B cell (primary cell): ENCODE measurements around the gene WDR31. TPM values are rescaled to one million over a fixed set of nuclear protein-coding genes. Genes with fewer than 3 reads are reported as not detected.

Experiments
- ATAC-seq: fragments of 200-7000 bp; cut with Tn5 transposase; one replicate; pipeline ENCODE4 v1.10.0; 2021; ENCODE audit warnings: low read depth, mild to moderate bottlenecking, moderate number of reproducible peaks, moderate library complexity
- CTCF ChIA-PET: fragments of 350-600 bp; sonication (Branson Sonifier 250); formaldehyde crosslinking; loops from one replicate; lab custom pipeline; 2021; ENCODE audit warnings: antibody characterized with exemption, inconsistent platforms; lab: Charles Lee
- POLR2A ChIA-PET: fragments of 350-600 bp; sonication (Branson Sonifier 250); formaldehyde crosslinking; loops from one replicate; lab custom pipeline; 2021; ENCODE audit warnings: antibody characterized with exemption; lab: Charles Lee
- DNase-seq: peaks from one replicate; pipeline ENCODE4 v3.0.0; 2013
- H2AFZ ChIP-seq: 2 replicates; pipeline ENCODE4 v1.6.1; 2012; ENCODE audit warnings: mild to moderate bottlenecking, low read depth, low read length; ENCODE audit not compliant: insufficient read depth, poor library complexity, severe bottlenecking
- H3K27ac ChIP-seq, 2 donors: 1 replicate in 1 of 2; 2 replicates in 1 of 2; pipeline ENCODE4 v1.5.1; 2012 to 2013; ENCODE audit warnings: low read length in 2 of 2, mild to moderate bottlenecking in 2 of 2, moderate library complexity in 1 of 2
- H3K27me3 ChIP-seq, 4 experiments: fragments of 200-600 bp in 1 of 4; sonication (generic) in 1 of 4; replicated peaks in 1 of 4; 1 replicate in 2 of 4; 2 replicates in 2 of 4; pipeline versions ENCODE4 v1.6.1 to v1.7.0; 2013 to 2016; ENCODE audit warnings: low read length in 3 of 4, mild to moderate bottlenecking in 2 of 4, mixed read lengths in 1 of 4, moderate library complexity in 1 of 4; ENCODE audit not compliant: insufficient read depth in 4 of 4, control insufficient read depth in 3 of 4; ENCODE audit errors: control extremely low read depth in 1 of 4
- H3K36me3 ChIP-seq, 2 experiments: replicated peaks in 1 of 2; 1 replicate in 1 of 2; 2 replicates in 1 of 2; pipeline versions ENCODE4 v1.6.1 to v1.7.1; 2013; ENCODE audit warnings: low read length in 1 of 2; ENCODE audit not compliant: insufficient read depth in 2 of 2, control insufficient read depth in 1 of 2; ENCODE audit errors: control extremely low read depth in 1 of 2, extremely low read depth in 1 of 2
- H3K4me1 ChIP-seq, 2 donors: fragments of 200-600 bp in 1 of 2; sonication (generic) in 1 of 2; 1 replicate in 1 of 2; 2 replicates in 1 of 2; pipeline versions ENCODE4 v1.5.1 to v1.6.1; 2013 to 2017; ENCODE audit warnings: low read length in 2 of 2; ENCODE audit not compliant: control insufficient read depth in 2 of 2, insufficient read depth in 2 of 2
- H3K4me2 ChIP-seq: replicated peaks from 2 replicates; pipeline ENCODE3; 2012; ENCODE audit warnings: mild to moderate bottlenecking, low read depth, low read length; ENCODE audit not compliant: poor library complexity, severe bottlenecking
- H3K4me3 ChIP-seq, 5 experiments: fragments of 200-600 bp in 1 of 5; sonication (generic) in 1 of 5; 1 replicate in 3 of 5; 2 replicates in 2 of 5; pipeline versions ENCODE4 v1.5.1 to v1.7.0; 2011 to 2016; ENCODE audit warnings: low read length in 4 of 5, mild to moderate bottlenecking in 4 of 5, low read depth in 2 of 5, control low read depth in 1 of 5, moderate library complexity in 1 of 5; ENCODE audit not compliant: insufficient read depth in 1 of 5; ENCODE audit errors: control extremely low read depth in 1 of 5, extremely low read depth in 1 of 5
- H3K79me2 ChIP-seq: fragments of 200-600 bp; sonication (generic); one replicate; pipeline ENCODE4 v1.6.0; 2016; ENCODE audit warnings: low read length; ENCODE audit not compliant: control insufficient read depth, insufficient read depth
- H3K9ac ChIP-seq: fragments of 200-600 bp; sonication (generic); 2 replicates; pipeline ENCODE4 v1.6.1; 2017; ENCODE audit warnings: mild to moderate bottlenecking, low read length, moderate library complexity
- H3K9me3 ChIP-seq, 3 donors: one replicate each; pipeline versions ENCODE4 v1.6.1 to v1.7.1; 2013; ENCODE audit warnings: low read length in 2 of 3; ENCODE audit not compliant: control insufficient read depth in 2 of 3, insufficient read depth in 1 of 3; ENCODE audit errors: control extremely low read depth in 1 of 3
- H4K20me1 ChIP-seq: 2 replicates; pipeline ENCODE4 v1.6.0; 2012; ENCODE audit warnings: mild to moderate bottlenecking, low read length; ENCODE audit not compliant: insufficient read depth, control insufficient read depth, poor library complexity, severe bottlenecking
- H3K27ac Mint-ChIP-seq: one replicate; pipeline ENCODE4 v1.8.0; 2021; ENCODE audit warnings: mixed read lengths
- H3K27me3 Mint-ChIP-seq: one replicate; pipeline ENCODE4 v1.8.0; 2021; ENCODE audit warnings: mixed read lengths
- H3K4me1 Mint-ChIP-seq: one replicate; pipeline ENCODE4 v1.8.0; 2021; ENCODE audit warnings: mixed read lengths
- H3K4me3 Mint-ChIP-seq: one replicate; pipeline ENCODE4 v1.8.0; 2021; ENCODE audit warnings: mixed read lengths
- H3K9me3 Mint-ChIP-seq: one replicate; pipeline ENCODE4 v1.8.0; 2022; ENCODE audit warnings: mixed read lengths; ENCODE audit not compliant: insufficient read depth
- EZH2 ChIP-seq: IDR thresholded peaks from 2 replicates; pipeline ENCODE4 v1.6.1; 2012; ENCODE audit warnings: borderline replicate concordance, low read depth, mild to moderate bottlenecking, moderate library complexity, low read length; ENCODE audit not compliant: insufficient read depth, poor library complexity, severe bottlenecking
- WGBS: methylation state at CpG from one replicate; pipeline ENCODE4 v1.1.5; 2013; ENCODE audit warnings: missing lambda C conversion rate; ENCODE audit not compliant: insufficient coverage; 5-methylcytosine and 5-hydroxymethylcytosine counted together
- intact Hi-C: fragments of 100-400 bp; cut with micrococcal nuclease; formaldehyde crosslinking; loops from one replicate; pipeline ENCODE4 v1.10.0; 2022
- polyA plus RNA-seq: library from polyadenylated mRNA; depleted of rRNA; stranded (reverse); fragments of >200 nt; gene quantifications from 2 replicates; pipeline ENCODE4 v1.2.3, GENCODE V29; 2012
- total RNA-seq, 2 donors: library from RNA; stranded (reverse); fragments of 120-200 nt in 1 of 2; gene quantifications; 1 replicate in 1 of 2; 2 replicates in 1 of 2; pipeline versions ENCODE4 v1.2.3 to v1.2.4, GENCODE V29; 2013 to 2022
- TF ChIP-seq, protein P1 (sequence below): fragments of 200-600 bp; IDR thresholded peaks from one replicate; pipeline ENCODE4 v1.8.0; 2022; ENCODE audit warnings: antibody characterized with exemption, mild to moderate bottlenecking

The WDR31 gene
- total and polyA plus RNA-seq, 2 donors (not counting 1 experiment from before 2014, with no cell fraction given) = 0.36 to 0.62 TPM

DNA sequence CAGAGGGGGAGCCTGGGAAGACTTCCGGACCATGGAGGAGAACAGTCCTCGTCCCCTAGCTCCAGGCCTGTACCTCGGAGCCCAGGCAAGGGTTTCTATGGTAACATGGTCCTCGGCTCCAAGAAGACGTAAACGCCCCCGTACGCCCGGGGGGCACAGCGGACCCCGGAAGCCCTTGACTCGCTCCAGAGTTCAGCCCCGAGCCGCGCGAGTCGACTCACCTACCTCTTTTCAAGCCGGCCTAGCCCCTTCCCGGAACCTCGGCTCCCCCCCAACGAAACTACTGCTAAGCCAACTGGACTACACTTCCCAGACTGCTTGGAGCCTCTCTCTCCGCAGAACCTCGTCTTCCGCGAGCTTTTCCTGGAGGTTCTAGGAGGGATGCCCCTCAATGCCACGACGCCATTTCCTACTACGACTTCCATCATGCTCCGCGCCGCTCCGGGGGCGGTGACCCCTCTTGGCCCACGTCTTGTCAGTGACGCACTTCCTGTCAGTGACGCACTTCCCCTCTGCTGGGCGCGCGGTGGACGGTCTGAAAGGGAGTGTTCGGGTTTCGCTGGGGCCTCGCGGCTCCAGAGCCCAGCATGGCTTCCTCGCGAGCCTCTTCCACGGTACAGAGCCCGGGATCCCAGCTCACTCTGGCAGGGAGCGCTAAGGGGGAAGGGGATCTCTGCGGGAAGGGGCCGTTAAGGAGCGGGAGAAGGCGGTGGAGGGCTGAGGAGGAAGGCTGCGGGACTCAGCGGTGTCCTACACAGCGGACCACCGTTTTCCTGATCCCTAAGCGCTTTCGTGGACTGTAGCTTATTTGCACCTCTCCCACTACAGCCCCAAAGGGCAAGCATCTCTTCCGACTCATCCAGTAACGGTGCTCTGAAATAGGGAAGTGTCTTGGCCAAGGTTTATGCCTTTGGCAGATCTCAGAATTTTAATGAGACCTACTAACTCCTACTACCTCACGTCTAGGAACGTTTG, 64.6 kb downstream of the WDR31 start, which contains the start of the genes CDC26 and PRPF4:
CDC26 (minus strand) TSS at position 416 of the 975 bp plus-strand sequence. CDS start 3,065 bp downstream, outside the sequence.
PRPF4 (plus strand) TSS at position 502 of the 975 bp plus-strand sequence; CDS start at position 588, 86 bp downstream.
- no peak within 1 kb of the TSS for H3K27ac Mint-ChIP-seq
- WGBS = 2% methylated on average over 54 of the region's 63 CpGs
- Histone ChIP-seq H4K20me1 (peaks cover 5% of the 10 kb centered on the region), H3K4me1 (peaks cover 9 to 16% of the 10 kb centered on the region in 2 donors), H3K9ac (peak within 1 kb of the TSS; percentile 95), H2AFZ (peak within 1 kb of the TSS; percentile 87), H3K4me3 (peak within 1 kb of the TSS; percentile 75 to 98 (median 84)), H3K4me2 (peak within 1 kb of the TSS; percentile 84), H3K9me3 (no peaks in the 10 kb centered on the region), H3K36me3 (peaks cover 12 to 54% of the 10 kb centered on the region in 2 experiments), H3K79me2 (peaks cover 42% of the 10 kb centered on the region), H3K27ac (peak within 1 kb of the TSS; percentile 94 to 97), H3K27me3 (no peaks in the 10 kb centered on the region)
- no peak within 1 kb of the TSS for H3K4me3 Mint-ChIP-seq
- H3K9me3 Mint-ChIP-seq = no peaks in the 10 kb centered on the region
- peak; percentile 89 for ATAC-seq
- CTCF ChIA-PET = interaction anchor here (0.7 to 6.3 kb wide), 29 partner anchors 9 to 380 kb away, joined by 3 to 153 read pairs (median 5); partner anchors contain the start of genes ALAD, C9orf43, FKBP15 and HDHD3
- POLR2A ChIA-PET = interaction anchor here (1.0 to 2.1 kb wide), 7 partner anchors 54 to 304 kb away, joined by 3 to 9 read pairs (median 4); partner anchors contain the start of genes C9orf43, FKBP15, HDHD3 and POLE3
- intact Hi-C loops = loop anchor here (1.0 to 10.0 kb wide), 9 partner anchors 54 to 1793 kb away; partner anchors contain the start of genes ALAD, C9orf43, DNAJC25 and ECPAS
- H3K27me3 Mint-ChIP-seq = no peaks in the 10 kb centered on the region
- peaks cover 12% of the 10 kb centered on the region for H3K4me1 Mint-ChIP-seq
- DNase-seq = peak; percentile 95
- TF ChIP-seq EZH2 = no peak
- TF ChIP-seq, protein P1, sequence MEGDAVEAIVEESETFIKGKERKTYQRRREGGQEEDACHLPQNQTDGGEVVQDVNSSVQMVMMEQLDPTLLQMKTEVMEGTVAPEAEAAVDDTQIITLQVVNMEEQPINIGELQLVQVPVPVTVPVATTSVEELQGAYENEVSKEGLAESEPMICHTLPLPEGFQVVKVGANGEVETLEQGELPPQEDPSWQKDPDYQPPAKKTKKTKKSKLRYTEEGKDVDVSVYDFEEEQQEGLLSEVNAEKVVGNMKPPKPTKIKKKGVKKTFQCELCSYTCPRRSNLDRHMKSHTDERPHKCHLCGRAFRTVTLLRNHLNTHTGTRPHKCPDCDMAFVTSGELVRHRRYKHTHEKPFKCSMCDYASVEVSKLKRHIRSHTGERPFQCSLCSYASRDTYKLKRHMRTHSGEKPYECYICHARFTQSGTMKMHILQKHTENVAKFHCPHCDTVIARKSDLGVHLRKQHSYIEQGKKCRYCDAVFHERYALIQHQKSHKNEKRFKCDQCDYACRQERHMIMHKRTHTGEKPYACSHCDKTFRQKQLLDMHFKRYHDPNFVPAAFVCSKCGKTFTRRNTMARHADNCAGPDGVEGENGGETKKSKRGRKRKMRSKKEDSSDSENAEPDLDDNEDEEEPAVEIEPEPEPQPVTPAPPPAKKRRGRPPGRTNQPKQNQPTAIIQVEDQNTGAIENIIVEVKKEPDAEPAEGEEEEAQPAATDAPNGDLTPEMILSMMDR = no peak
